CD4-positive, alpha-beta T cell treated with Interferon gamma for 1 hour (primary cell): ENCODE data around the gene PPARA.

Experiments
- DNase-seq: peaks from one replicate; pipeline ENCODE4 v3.0.0-alpha.2; 2020

The PPARA gene

DNA sequence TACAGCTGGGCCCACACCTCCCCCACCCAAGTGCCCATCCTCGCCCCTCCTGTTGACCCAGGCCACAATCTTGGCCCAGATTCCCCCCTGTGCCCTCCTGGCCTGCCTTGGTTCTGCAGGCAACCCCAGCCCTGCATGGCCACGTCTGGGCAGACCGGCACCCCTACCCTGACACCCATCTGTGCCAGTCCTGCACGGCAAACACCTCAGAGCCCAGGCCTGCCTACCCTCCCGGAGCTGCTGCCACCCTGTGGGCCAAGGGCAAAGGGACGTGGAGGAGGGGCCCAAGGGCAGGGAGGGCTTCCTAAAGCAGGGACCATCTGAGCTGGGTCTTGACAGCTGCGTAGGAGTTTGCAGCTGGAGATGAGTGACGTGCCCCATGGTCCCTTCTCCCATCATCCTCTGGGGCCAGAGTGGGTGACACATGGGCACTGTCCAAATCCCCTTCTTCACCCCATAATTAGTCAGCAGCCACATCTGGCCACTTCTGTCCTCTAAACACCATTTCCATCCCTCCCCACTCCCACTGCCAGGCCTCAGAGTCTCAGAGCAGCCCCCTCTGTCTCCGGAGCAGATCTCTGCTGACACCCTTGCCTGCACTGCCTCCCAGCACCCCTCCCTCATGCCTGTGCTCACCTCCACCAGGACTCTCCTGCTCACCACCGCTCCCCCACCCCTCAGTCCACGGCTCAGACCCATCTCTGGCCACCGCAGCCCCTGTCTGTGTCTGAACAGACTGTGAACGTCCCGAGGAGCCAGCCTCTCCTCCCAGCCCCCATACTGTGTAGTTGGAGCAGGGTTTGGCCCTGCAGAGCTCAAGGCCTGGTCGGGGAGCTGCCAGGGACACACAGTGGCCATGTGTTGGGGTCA lies 35.6 kb upstream of the PPARA start:
- DNase-seq: no peak

- no peak for DNase-seq
Measured at GRCh38 chr22:46115388-46115678, 35.0 kb upstream of the PPARA start.

DNA sequence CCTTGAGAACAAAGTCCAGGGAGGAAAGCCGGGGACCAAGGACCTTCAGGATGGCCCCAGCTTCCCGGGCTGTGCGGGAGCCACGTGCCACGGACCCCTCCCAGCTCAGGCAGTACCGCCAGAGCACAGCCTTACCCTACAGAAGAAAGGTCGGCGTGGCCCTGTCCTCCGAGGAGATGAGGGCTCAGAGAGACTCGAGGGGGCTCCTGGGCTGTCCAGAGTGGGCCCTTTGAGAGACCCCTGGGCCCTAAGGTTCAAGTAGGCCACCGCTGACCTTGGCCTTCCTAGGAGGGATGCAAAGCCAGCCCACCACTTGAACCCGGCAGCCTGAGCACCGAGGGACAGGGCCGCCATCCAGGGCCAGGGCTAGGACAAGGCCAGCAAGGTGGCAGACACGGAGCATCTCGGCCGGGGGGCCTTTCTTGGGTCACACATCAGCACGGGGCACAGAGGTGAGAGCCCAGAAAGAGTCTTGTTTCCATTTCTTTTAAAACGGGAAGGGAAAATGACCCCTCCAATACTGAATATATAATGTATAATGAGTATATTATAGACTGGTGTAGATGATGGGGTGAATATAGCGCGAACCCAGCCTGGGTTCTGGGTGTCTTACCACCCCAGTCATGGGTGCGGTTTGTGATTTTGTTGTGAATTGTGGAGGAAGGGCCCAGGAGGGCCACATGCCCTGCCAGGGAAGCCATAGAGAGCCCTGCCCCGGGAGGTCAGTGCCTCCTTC lies 34.4 kb upstream of the PPARA start:
- DNase-seq: no peak

GRCh38 chr22:46116491-46116958 lies 33.8 kb upstream of the PPARA start:
- DNase-seq: peak; percentile 84

- DNase-seq: no peak
Measured at GRCh38 chr22:46117206-46118199, 32.8 kb upstream of the PPARA start.

DNA sequence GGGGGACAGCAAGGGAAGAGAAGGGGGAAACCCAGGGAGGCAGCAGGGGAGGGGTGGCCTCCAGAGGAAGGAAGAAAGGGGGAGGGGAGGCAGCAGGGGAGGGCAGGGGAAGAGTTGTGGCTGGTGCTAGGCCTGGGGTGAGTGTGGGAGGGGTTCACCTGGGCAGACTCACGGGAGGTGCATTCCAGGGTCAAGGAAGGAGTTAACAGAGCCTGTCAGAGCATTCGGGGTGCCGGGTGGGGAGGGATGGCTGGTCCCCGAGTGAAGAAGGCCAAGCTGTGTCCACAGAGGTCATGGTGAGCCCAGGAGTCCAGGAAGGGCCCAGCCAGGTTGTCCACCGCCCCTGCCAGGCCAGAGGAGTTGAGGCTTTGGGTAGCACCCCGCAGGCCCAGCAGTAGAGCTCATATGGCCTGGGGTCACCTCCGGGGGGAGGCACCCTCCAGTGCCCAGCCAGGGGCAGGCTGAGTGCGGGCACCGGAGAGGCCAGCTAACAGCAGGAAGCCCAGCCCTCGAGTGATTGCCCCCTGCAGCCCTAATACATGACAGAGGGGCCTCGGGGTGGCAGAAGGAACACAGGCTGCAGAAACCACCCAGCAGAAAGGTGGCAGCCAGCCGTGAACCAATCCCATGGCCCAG lies 31.1 kb upstream of the PPARA start:
- no peak for DNase-seq

- no peak for DNase-seq
Measured at GRCh38 chr22:46119729-46120419, 30.5 kb upstream of the PPARA start.

- no peak for DNase-seq
Measured at GRCh38 chr22:46120420-46120737, 29.9 kb upstream of the PPARA start.

- DNase-seq: no peak
Measured at GRCh38 chr22:46121079-46121478, 29.2 kb upstream of the PPARA start.

DNA sequence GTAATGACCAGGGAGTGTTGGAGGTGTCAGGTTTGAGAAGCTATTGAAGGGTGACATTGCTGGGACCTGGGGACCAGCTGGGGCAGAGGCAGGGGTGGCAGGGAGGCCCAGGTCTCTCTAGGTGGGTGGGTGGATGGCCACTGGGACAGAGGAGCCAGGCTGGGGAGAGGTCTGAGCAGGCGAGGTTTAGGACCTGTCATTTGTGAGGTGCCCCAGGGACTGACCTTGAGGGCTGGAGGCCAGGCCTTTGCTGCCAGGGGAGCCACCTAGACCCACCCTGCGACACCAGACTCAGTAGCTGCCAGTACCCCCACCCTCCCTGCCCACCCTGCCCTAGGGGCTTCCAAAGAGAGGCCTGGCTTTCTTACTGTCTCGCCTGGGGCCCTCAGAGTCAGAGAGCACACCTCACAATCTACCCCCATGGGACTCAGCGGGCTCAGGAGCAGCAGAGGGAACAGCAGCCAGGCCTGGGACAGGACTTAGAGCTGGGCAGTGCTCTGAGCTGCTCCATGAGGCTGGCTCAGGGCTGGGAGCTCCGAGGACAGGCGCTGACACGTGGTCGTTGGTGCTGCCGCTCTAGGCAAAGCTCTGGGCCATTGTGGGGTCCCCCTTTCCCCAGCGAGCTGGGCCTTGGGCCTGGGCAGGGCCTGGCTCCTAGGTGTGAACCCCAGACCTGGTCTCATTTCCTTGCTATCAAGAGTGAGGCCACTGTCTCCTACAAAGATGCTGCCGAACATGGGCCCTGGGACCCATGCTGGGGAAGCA lies 28.6 kb upstream of the PPARA start:
- DNase-seq: no peak

GRCh38 chr22:46122511-46122971 lies 27.8 kb upstream of the PPARA start:
- DNase-seq: peak; percentile 54

GRCh38 chr22:46122980-46123693 lies 27.2 kb upstream of the PPARA start:
- no peak for DNase-seq

- no peak for DNase-seq
Measured at GRCh38 chr22:46123694-46124382, 26.5 kb upstream of the PPARA start.

- no peak for DNase-seq
Measured at GRCh38 chr22:46124383-46125144, 25.8 kb upstream of the PPARA start.

DNA sequence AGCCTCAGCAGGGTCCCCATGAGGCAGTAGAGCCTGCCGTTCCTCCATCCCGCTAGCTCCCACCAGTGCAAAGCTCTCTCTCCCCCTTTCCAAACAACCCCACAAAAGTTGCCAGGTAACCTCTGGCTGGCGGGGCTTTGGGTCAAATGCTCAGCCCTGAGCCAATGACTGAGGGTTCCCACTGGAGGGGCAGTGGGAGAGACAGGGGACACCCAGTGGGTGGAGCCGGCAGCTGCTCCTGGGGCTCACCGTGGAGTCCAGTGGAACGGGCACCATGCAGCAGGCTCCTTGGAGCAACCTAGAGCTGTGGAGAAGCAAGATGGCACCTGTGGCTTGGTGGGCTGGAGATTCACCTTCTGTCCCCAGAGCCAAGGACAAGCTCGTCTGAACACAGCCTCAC lies 25.0 kb upstream of the PPARA start:
- DNase-seq: no peak

DNA sequence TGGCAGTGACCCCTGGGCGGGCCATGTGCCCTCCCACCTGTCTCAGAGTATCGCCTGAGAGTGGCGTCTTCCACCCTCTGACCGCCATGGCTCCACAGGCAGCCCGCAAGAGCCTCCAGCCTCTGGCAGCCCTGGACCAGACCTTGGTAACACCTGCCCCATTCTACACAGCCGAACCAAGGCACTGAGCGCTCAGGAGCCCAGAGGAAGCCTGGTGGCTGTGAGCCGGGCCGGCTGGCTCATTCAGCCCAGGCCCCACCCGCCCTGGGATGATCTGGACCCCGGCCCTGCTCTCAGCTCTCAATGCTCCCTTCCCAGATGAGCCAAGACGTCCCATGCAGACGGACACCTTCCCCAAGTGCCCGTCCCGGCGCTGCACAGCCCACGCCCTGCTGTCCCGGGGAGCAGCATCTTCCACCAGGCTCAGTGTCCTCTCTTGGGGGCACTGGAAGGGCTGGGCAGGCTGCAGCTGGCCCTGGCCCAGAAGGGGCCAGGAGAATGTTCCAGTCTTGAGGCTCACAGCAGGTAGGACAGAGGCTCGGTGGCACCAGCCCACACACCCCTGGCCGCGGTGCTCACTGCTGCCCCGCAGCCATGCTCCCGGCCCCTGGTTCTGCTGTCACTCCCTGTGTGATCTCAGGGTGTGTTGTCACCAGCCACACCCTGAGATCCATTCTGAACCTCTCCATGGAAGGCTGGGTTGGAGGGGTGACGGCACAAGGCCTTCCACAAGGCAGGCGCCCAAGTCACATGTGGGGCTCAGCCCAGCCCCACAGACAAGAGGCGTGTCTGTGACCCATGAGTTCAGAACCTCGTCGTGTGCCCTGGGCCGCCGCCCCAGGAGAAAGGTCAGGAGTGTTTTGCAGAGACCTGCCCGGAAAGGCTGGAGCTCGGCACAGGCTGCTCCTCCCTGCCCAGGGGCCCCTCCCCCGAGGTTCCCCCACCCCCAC lies 24.2 kb upstream of the PPARA start:
- no peak for DNase-seq

DNA sequence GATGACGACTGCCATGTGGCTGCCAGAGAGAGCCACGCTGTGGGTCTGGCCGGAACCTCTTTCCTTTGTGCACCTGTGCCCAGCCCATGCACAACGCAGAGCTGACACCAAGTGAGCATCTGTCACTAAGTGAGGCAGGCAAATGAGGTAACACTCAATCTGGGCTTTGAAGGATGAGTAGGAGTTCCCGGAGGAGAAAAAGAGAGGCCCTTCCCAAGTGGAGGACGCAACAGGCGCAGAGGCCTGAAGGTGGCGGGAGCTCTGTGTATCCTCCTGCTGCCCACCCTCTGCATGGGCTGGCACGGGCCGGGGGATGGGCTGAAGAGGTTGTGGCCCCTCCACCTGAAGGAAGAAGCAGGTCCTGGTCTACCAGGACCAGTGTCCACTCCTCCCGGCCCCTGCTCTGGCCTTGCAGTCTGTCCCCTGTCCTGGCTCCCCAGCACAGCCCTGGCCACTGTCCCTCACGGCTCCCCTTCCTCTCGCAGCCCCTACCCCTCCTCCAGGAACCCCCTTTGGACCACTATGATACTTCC lies 23.4 kb upstream of the PPARA start:
- no peak for DNase-seq

DNA sequence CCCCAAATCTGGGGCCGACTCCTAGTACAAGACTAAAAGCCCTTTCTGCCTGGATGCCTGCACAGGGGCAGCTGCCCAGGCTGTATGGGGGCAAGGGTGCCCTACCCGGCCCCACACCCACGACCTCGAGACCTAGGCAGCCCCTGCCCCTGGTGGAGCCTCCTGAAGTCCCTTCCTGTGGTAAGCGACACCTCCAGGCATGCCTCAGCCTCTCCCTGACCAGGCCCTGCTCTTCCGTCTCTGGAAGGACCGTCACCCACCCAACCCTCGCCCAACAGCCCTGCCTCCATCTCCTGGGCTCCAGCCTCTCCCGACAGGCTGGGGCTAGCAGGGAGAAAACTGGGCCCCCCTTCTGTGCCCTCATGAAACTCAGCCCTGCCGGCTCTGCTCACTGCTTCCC lies 22.8 kb upstream of the PPARA start:
- no peak for DNase-seq
